A673 (cell line): ENCODE results near the gene TARM1. TPM values are rescaled to one million over a fixed set of nuclear protein-coding genes. Genes with fewer than 3 reads are reported as not detected.

Experiments used
- BruUV-seq: library from RNA; stranded (reverse); fragments of 400-500 nt; replicated peaks from 2 replicates; lab custom pipeline; 2021; lab: Mats Ljungman, UMichigan
- CTCF ChIA-PET: fragments of 300-600 bp; sonication (Branson Sonifier 250); formaldehyde crosslinking; loops from one replicate; lab custom pipeline; 2022; ENCODE audit warnings: antibody characterized with exemption; lab: Charles Lee
- POLR2A ChIA-PET: fragments of 300-600 bp; sonication (Branson Sonifier 250); formaldehyde crosslinking; loops from one replicate; lab custom pipeline; 2022; ENCODE audit warnings: antibody characterized with exemption; ENCODE audit not compliant: low non-redundant PET; lab: Charles Lee
- DNase-seq: peaks from one replicate; pipeline ENCODE4 v3.0.0-alpha.2; 2015; ENCODE audit warnings: low spot score
- H3K27ac ChIP-seq: fragments of 200-600 bp; sonication (generic); 2 replicates; pipeline ENCODE4 v1.5.1; 2016; ENCODE audit warnings: mixed run types, low read depth, mild to moderate bottlenecking, mixed read lengths, antibody characterized with exemption, low read length; ENCODE audit not compliant: poor library complexity, severe bottlenecking
- H3K27me3 ChIP-seq: fragments of 200-600 bp; sonication (generic); replicated peaks from 2 replicates; pipeline ENCODE4 v1.6.1; 2017; ENCODE audit warnings: mixed run types, low read depth, mild to moderate bottlenecking, mixed read lengths, antibody characterized with exemption, low read length; ENCODE audit not compliant: insufficient read depth, poor library complexity
- H3K36me3 ChIP-seq: fragments of 200-600 bp; sonication (generic); 2 replicates; pipeline ENCODE4 v1.6.1; 2016; ENCODE audit warnings: mixed run types, mild to moderate bottlenecking, mixed read lengths, antibody characterized with exemption, low read length; ENCODE audit not compliant: insufficient read depth, poor library complexity, severe bottlenecking
- H3K4me1 ChIP-seq: fragments of 200-600 bp; sonication (generic); 2 replicates; pipeline ENCODE4 v1.6.1; 2017; ENCODE audit warnings: mixed run types, mild to moderate bottlenecking, mixed read lengths, antibody characterized with exemption, low read length; ENCODE audit not compliant: insufficient read depth, poor library complexity, severe bottlenecking
- H3K4me3 ChIP-seq: fragments of 200-600 bp; sonication (generic); 2 replicates; pipeline ENCODE4 v1.5.1; 2016; ENCODE audit warnings: low read depth, mixed run types, mild to moderate bottlenecking, mixed read lengths, low read length; ENCODE audit not compliant: poor library complexity, severe bottlenecking
- H3K9me3 ChIP-seq: fragments of 200-600 bp; sonication (generic); 2 replicates; pipeline ENCODE4 v1.6.1; 2016; ENCODE audit warnings: mixed run types, low read depth, mild to moderate bottlenecking, mixed read lengths, antibody characterized with exemption, low read length; ENCODE audit not compliant: poor library complexity, severe bottlenecking
- CTCF ChIP-seq: fragments of 300-800, 200-600 bp; sonication (generic); conservative IDR thresholded peaks from 2 replicates; pipeline ENCODE4 v1.5.1; 2017; ENCODE audit warnings: low read depth, mild to moderate bottlenecking, antibody characterized with exemption, low read length, moderate library complexity, mixed read lengths
- EZH2 ChIP-seq: fragments of 200-600 bp; sonication (generic); IDR thresholded peaks from 2 replicates; pipeline ENCODE4 v1.6.1; 2017; ENCODE audit warnings: borderline replicate concordance, low read depth, mild to moderate bottlenecking, mixed read lengths, antibody characterized with exemption, low read length; ENCODE audit not compliant: poor library complexity, severe bottlenecking
- intact Hi-C: fragments of 100-400 bp; cut with micrococcal nuclease; formaldehyde crosslinking; loops from one replicate; pipeline ENCODE4 v1.10.0; 2022; ENCODE audit not compliant: unreplicated experiment
- total RNA-seq: library from RNA; stranded (reverse); gene quantifications from 2 replicates; pipeline ENCODE4 v1.2.3, GENCODE V29; 2021

Gene TARM1
- total RNA-seq, 1 experiment from 2014 or later, result not detected

GRCh38 chr19:54045771-54046170 is 35.4 kb downstream of the TARM1 start:
- H3K9me3 ChIP-seq, result no peaks in the 10 kb centered on the region
- no peaks in the 10 kb centered on the region for H3K4me1 ChIP-seq
- no peak overlapping the region for H3K27ac ChIP-seq
- H3K4me3 ChIP-seq, result no peak overlapping the region
- POLR2A ChIA-PET, result no interaction called here
- H3K36me3 ChIP-seq, result no peaks in the 10 kb centered on the region
- H3K27me3 ChIP-seq, result peaks cover 38% of the 10 kb centered on the region
- TF ChIP-seq EZH2 (no peak), CTCF (no peak)
- no peak for DNase-seq
- intact Hi-C loops, result no loop called here
- BruUV-seq, result no TSS peak
- CTCF ChIA-PET, result no interaction called here

GRCh38 chr19:54042989-54043388 is 38.2 kb downstream of the TARM1 start:
- POLR2A ChIA-PET, result no interaction called here
- CTCF ChIA-PET, result interaction anchor here (1.3 kb wide), 1 partner anchor 12 kb away, joined by 3 read pairs; no protein-coding TSS in a partner anchor
- H3K27me3 ChIP-seq, result peaks cover 27% of the 10 kb centered on the region
- H3K27ac ChIP-seq, result no peak overlapping the region
- no TSS peak for BruUV-seq
- intact Hi-C loops, result no loop called here
- H3K9me3 ChIP-seq, result no peaks in the 10 kb centered on the region
- no peak for DNase-seq
- no peaks in the 10 kb centered on the region for H3K4me1 ChIP-seq
- TF ChIP-seq CTCF, result no peak
- H3K4me3 ChIP-seq, result no peak overlapping the region
- H3K36me3 ChIP-seq, result no peaks in the 10 kb centered on the region

GRCh38 chr19:54041969-54042606 is 39.1 kb downstream of the TARM1 start:
- no peak for TF ChIP-seq CTCF
- no peak for TF ChIP-seq EZH2
- Histone ChIP-seq H3K9me3 (no peaks in the 10 kb centered on the region), H3K4me1 (no peaks in the 10 kb centered on the region), H3K27me3 (peaks cover 27% of the 10 kb centered on the region), H3K4me3 (no peak overlapping the region), H3K27ac (no peak overlapping the region), H3K36me3 (no peaks in the 10 kb centered on the region)
- POLR2A ChIA-PET, result no interaction called here
- no TSS peak for BruUV-seq
- CTCF ChIA-PET, result interaction anchor here (1.3 kb wide), 1 partner anchor 11 kb away, joined by 3 read pairs; no protein-coding TSS in a partner anchor
- no peak for DNase-seq
- intact Hi-C loops, result no loop called here
